ENCODE data around the gene PLA2G3.
"Not testable (repeated sequence)": the region's sequence is repeated elsewhere in the genome, so short reads cannot be mapped to it uniquely, and the experiment has no call there.

PLA2G3 gene

GRCh38 chr22:31122196-31122531 lies 18.1 kb downstream of the PLA2G3 start:
- no peak for DNase-seq

- DNase-seq = no peak
Observed at GRCh38 chr22:31121403-31121802, 18.9 kb downstream of the PLA2G3 start.

GRCh38 chr22:31120642-31121041 lies 19.7 kb downstream of the PLA2G3 start:
- DNase-seq = no peak

GRCh38 chr22:31120230-31120629 lies 20.1 kb downstream of the PLA2G3 start:
- no peak for DNase-seq

- no peak for DNase-seq
Observed at GRCh38 chr22:31119026-31119717, 21.1 kb downstream of the PLA2G3 start.

GRCh38 chr22:31118046-31118820 lies 22.1 kb downstream of the PLA2G3 start:
- no peak for DNase-seq

GRCh38 chr22:31112547-31113091 lies 27.7 kb downstream of the PLA2G3 start:
- DNase-seq = not testable (repeated sequence)

GRCh38 chr22:31107894-31108218 lies 32.5 kb downstream of the PLA2G3 start:
- DNase-seq = no peak

GRCh38 chr22:31107178-31107893 lies 33.0 kb downstream of the PLA2G3 start, which contains the start of gene SELENOM:
Gene SELENOM, minus strand, starts transcription at chr22:31107568. Its CDS starts 63 bp downstream, at chr22:31107505.
- peak; percentile 90 for DNase-seq

- no peak for DNase-seq
Observed at GRCh38 chr22:31106731-31107177, 33.6 kb downstream of the PLA2G3 start.

- DNase-seq = peak; percentile 54
Observed at GRCh38 chr22:31106001-31106571, 34.2 kb downstream of the PLA2G3 start.

GRCh38 chr22:31105282-31105929 lies 34.9 kb downstream of the PLA2G3 start:
- DNase-seq = no peak

GRCh38 chr22:31104869-31105268 lies 35.4 kb downstream of the PLA2G3 start:
- no peak for DNase-seq

- DNase-seq = no peak
Observed at GRCh38 chr22:31103899-31104694, 36.2 kb downstream of the PLA2G3 start.

GRCh38 chr22:31103111-31103510 lies 37.2 kb downstream of the PLA2G3 start:
- no peak for DNase-seq

GRCh38 chr22:31102441-31103081 lies 37.7 kb downstream of the PLA2G3 start:
- no peak for DNase-seq

GRCh38 chr22:31100762-31101525 lies 39.4 kb downstream of the PLA2G3 start:
- DNase-seq = no peak

- no peak for DNase-seq
Observed at GRCh38 chr22:31099841-31100761, 40.2 kb downstream of the PLA2G3 start.

- DNase-seq = no peak
Observed at GRCh38 chr22:31099386-31099785, 40.9 kb downstream of the PLA2G3 start.
